ENCODE results near the gene IL17REL. TPM values are rescaled to one million over a fixed set of nuclear protein-coding genes. Genes with fewer than 3 reads are reported as not detected.
A peak's percentile ranks its signal among the peaks of the same experiment; 100 is the strongest.

The IL17REL gene
- total and polyA plus RNA-seq, 2 of the 13 experiments (the other 11 are each of a cell fraction or from before 2014, with no cell fraction given) = not detected

DNA sequence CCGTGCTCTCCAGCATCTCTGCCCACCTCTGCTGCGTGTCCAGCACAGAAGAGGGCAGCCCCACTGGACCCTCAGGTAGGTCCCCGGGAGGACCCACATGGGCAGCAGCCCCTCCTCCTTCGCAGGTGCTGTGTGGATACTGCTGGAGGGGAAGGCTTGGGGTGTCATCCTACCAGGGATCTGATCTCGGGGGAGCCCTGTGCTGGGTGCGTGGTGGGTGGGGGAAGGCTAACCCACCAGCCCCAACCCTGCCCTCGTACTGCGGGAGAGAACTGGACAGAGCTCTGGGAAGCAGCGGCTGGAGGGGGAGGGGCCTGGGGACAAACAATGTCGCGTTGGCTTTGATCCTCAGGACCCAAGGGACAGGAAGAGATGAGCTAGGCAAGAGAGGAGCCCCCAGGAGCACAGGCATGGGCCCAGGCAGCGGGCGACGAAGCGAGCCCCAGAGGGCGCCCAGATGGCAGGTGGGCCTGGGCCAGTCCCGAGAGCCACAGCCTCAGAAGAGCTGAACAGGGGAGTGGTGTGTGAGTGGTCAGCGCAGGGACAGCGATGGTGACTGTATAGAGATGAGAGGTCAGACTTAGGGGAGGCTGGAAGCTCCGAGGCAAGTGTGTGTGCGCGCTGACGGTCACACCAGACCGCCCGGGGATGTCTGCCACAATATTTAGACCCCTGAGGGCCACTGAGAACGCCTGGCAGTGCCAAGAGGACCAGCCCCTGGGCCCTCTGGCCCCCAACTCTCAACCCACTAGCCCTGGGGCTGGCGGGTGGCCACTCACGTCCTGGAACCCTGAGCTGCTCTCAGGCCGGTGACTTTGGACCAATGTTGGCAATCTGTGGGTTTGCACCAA, 53.4 kb downstream of the IL17REL start (continued):
- TF ChIP-seq, protein P1, sequence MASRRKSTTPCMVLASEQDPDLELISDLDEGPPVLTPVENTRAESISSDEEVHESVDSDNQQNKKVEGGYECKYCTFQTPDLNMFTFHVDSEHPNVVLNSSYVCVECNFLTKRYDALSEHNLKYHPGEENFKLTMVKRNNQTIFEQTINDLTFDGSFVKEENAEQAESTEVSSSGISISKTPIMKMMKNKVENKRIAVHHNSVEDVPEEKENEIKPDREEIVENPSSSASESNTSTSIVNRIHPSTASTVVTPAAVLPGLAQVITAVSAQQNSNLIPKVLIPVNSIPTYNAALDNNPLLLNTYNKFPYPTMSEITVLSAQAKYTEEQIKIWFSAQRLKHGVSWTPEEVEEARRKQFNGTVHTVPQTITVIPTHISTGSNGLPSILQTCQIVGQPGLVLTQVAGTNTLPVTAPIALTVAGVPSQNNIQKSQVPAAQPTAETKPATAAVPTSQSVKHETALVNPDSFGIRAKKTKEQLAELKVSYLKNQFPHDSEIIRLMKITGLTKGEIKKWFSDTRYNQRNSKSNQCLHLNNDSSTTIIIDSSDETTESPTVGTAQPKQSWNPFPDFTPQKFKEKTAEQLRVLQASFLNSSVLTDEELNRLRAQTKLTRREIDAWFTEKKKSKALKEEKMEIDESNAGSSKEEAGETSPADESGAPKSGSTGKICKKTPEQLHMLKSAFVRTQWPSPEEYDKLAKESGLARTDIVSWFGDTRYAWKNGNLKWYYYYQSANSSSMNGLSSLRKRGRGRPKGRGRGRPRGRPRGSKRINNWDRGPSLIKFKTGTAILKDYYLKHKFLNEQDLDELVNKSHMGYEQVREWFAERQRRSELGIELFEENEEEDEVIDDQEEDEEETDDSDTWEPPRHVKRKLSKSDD (CRISPR knock-in tag; IDR thresholded peaks at IDR 0.05; ENCODE audit: low read depth) = peak; percentile 40; the same call in 1 of the 2 replicates
- TF ChIP-seq ZNF598 (CRISPR knock-in tag; IDR thresholded peaks at IDR 0.05; ENCODE audit: borderline replicate concordance) (peak; percentile 79; the same call in 1 of the 2 replicates), REL (CRISPR knock-in tag; conservative IDR thresholded peaks at IDR 0.05) (0 out of 2 replicates have a peak, but pooled peaks have one; percentile 53), BHLHE40 (IDR thresholded peaks at IDR 0.05; ENCODE audit: low read length) (0 out of 2 replicates have a peak, but pooled peaks have one; percentile 8), SOX6 (IDR thresholded peaks at IDR 0.05) (no peak), SOX6 (CRISPR knock-in tag; IDR thresholded peaks at IDR 0.05) (peak; percentile 74), ZNF263 (CRISPR knock-in tag; IDR thresholded peaks at IDR 0.05) (peak; percentile 87), DNMT3B (CRISPR knock-in tag; conservative IDR thresholded peaks at IDR 0.05) (0 out of 2 replicates have a peak, but pooled peaks have one; percentile 50), ARNTL (CRISPR knock-in tag; IDR thresholded peaks at IDR 0.05) (0 out of 2 replicates have a peak, but pooled peaks have one; percentile 2), ZNF7 (CRISPR knock-in tag; IDR thresholded peaks at IDR 0.05) (no peak), DMAP1 (CRISPR knock-in tag; IDR thresholded peaks at IDR 0.05) (peak; percentile 17; the same call in 1 of the 2 replicates), ZC3H4 (CRISPR knock-in tag; IDR thresholded peaks at IDR 0.05; ENCODE audit: borderline replicate concordance) (peak; percentile 90)
- TF ChIP-seq, protein P2, sequence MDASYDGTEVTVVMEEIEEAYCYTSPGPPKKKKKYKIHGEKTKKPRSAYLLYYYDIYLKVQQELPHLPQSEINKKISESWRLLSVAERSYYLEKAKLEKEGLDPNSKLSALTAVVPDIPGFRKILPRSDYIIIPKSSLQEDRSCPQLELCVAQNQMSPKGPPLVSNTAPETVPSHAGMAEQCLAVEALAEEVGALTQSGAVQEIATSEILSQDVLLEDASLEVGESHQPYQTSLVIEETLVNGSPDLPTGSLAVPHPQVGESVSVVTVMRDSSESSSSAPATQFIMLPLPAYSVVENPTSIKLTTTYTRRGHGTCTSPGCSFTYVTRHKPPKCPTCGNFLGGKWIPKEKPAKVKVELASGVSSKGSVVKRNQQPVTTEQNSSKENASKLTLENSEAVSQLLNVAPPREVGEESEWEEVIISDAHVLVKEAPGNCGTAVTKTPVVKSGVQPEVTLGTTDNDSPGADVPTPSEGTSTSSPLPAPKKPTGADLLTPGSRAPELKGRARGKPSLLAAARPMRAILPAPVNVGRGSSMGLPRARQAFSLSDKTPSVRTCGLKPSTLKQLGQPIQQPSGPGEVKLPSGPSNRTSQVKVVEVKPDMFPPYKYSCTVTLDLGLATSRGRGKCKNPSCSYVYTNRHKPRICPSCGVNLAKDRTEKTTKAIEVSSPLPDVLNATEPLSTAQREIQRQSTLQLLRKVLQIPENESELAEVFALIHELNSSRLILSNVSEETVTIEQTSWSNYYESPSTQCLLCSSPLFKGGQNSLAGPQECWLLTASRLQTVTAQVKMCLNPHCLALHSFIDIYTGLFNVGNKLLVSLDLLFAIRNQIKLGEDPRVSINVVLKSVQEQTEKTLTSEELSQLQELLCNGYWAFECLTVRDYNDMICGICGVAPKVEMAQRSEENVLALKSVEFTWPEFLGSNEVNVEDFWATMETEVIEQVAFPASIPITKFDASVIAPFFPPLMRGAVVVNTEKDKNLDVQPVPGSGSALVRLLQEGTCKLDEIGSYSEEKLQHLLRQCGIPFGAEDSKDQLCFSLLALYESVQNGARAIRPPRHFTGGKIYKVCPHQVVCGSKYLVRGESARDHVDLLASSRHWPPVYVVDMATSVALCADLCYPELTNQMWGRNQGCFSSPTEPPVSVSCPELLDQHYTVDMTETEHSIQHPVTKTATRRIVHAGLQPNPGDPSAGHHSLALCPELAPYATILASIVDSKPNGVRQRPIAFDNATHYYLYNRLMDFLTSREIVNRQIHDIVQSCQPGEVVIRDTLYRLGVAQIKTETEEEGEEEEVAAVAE (CRISPR knock-in tag; IDR thresholded peaks at IDR 0.05; ENCODE audit: borderline replicate concordance) = 0 out of 2 replicates have a peak, but pooled peaks have one; percentile 36
- TF ChIP-seq, protein P3, sequence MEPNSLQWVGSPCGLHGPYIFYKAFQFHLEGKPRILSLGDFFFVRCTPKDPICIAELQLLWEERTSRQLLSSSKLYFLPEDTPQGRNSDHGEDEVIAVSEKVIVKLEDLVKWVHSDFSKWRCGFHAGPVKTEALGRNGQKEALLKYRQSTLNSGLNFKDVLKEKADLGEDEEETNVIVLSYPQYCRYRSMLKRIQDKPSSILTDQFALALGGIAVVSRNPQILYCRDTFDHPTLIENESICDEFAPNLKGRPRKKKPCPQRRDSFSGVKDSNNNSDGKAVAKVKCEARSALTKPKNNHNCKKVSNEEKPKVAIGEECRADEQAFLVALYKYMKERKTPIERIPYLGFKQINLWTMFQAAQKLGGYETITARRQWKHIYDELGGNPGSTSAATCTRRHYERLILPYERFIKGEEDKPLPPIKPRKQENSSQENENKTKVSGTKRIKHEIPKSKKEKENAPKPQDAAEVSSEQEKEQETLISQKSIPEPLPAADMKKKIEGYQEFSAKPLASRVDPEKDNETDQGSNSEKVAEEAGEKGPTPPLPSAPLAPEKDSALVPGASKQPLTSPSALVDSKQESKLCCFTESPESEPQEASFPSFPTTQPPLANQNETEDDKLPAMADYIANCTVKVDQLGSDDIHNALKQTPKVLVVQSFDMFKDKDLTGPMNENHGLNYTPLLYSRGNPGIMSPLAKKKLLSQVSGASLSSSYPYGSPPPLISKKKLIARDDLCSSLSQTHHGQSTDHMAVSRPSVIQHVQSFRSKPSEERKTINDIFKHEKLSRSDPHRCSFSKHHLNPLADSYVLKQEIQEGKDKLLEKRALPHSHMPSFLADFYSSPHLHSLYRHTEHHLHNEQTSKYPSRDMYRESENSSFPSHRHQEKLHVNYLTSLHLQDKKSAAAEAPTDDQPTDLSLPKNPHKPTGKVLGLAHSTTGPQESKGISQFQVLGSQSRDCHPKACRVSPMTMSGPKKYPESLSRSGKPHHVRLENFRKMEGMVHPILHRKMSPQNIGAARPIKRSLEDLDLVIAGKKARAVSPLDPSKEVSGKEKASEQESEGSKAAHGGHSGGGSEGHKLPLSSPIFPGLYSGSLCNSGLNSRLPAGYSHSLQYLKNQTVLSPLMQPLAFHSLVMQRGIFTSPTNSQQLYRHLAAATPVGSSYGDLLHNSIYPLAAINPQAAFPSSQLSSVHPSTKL (CRISPR knock-in tag; IDR thresholded peaks at IDR 0.05) = 0 out of 2 replicates have a peak, but pooled peaks have one; percentile 18

Data from HepG2 (cell line).